Activated effector memory CD4-positive, alpha-beta T cell treated with Interleukin-2 at 50 U/mL for 16 hours (primary cell): ENCODE measurements around the gene SLFN11.
"Not testable (repeated sequence)": the region's sequence is repeated elsewhere in the genome, so short reads cannot be mapped to it uniquely, and the experiment has no call there.

Experiments
- DNase-seq: peaks from one replicate; pipeline ENCODE4 v3.0.0-alpha.2; 2020

The SLFN11 gene

DNA sequence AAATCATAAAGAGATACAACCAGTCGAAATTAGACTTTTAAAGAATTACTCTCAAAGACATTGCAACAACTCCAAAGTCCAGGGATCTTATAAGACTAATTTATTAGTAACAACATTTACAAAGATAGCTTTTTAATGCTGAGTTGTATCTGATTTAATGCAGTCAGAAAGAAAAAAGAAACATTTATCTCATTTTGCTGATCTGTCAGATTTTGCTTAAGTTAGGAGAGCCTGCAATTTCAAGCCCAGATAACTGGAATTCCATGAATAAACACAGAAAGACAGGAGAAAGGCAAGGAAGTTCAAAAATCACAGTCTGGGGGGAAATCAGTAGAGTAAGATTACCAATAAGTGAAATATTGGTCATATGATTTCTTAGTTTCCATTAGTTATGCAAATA lies 22.9 kb downstream of the SLFN11 start:
- DNase-seq: no peak

DNA sequence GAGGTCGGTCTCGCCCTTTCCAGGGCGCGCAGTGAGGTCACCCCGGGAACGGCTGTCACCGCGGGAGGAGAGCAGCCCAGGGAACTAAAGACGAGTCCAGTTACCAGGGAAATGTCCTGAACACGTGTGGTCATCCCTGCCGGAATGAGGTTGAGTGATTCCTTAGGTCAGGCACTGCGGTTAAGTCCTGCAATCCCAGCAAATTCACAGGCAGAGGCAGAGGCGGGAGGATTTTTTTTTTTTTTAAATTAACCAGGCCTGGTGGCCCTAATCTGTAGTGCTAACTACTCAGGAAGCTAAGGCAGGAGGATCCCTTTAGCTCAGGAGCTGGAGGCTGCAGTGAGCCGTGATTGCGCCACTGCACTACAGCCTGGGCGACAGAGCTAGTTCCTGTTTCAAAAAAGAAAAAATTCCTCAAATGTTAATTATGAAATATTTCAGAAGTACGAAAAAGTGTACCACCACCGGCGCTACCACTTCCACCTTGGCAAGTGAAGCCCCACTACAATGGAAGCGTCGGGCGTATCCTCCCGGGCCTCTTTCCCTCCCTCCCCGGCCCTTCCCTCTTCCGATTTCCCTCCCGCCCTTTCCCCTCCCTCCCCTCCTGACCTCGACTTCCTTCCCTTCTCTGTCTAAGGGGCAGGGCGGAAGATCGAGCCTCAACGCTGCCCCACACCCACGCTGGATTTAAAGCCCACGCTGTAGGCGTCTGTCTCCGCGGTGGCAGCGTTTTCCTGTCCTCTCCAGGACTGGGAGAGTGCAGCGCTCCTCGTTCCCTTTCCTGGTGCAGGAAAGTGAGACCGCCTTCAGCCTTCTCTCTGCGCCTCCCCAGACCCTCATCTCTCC lies 27.3 kb downstream of the SLFN11 start:
- DNase-seq: peak; percentile 22

DNA sequence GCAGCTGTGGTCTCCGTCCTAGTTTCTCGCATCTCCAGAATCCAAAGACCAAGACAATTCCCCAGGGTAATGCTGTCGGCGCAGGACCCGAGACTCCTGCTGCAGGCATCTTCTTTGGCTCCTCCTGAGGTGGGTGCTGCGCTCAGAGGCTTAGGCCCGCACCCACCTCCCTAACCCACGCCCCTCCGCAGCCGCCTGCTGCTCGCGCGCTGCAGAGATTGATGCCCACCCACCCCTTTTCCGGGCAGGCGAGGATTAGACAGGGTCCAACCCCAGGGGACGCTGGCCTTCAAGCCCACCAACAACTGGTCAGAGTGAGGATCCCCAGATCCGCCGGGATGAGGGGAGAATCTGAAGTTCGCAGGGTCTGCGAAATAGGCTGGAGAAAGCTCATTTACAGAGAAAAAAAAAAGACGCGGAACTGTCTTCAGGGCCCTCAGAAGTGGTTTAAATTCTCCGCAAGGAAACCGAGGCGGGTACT lies 27.9 kb downstream of the SLFN11 start:
- DNase-seq: no peak

DNA sequence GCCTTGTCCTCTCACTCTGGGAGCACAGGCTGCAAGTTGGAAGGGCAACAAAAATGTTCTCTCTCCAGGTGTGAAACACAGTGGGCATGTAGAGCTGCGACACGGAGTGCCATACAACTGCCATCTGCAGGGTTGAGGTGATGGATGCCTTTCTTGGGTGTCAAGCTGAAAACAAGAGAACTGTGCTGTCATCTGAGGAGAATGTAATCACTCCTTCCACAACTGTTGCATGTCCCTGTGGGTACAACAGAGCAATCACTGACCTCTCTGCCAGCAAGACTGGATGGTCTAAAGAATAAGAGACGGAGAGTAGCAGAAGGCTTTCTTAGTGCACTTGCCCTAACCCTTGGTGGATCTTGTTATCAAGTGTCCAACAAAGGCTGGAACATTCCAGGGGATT lies 29.2 kb downstream of the SLFN11 start:
- DNase-seq: no peak

DNA sequence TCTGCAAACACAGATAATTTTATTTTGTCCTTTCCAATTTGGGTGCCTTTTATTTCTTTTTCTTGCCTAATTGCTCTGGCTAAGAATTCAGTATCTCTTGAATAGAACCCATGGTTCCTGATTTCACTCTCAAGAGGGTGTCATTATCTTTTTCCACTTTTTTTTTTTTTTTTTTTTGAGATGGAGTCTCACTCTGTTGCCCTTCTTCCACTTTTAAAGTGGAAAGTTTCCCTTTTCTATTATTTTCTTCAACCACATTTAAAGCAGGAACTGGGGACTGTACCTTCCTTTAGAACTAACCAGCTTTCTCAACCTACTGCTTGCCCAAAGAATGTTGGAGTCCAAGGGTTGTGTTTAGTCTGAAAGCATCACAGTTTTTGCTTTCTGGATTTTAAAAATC lies 31.1 kb downstream of the SLFN11 start:
- no peak for DNase-seq

DNA sequence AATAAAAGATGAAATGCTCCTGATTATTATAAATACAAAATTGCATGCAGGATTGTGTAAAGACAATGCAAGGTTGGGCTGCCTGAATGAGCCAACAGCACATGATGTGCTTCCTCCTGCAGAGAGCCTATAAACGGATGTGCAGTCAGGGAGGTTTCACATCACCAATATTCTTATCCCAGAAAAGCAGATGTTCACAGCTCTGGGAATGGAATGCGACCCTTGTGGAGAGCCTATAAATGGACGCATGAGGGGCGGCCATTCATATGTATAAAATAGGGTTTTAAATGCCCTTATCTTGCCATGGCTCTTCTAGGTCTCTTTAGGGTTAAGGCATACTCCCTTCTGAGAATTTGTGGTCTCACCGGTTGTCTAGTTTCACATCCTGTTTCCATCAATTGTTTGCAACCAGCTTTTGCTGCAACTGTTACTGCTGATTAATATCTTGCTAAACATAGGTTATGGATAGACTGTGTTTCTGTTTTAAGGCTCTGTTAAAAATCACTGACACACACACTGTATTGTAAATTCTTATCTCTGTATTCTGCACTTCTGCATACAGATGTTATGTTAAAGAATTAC lies 31.9 kb downstream of the SLFN11 start:
- DNase-seq: peak; percentile 20

DNA sequence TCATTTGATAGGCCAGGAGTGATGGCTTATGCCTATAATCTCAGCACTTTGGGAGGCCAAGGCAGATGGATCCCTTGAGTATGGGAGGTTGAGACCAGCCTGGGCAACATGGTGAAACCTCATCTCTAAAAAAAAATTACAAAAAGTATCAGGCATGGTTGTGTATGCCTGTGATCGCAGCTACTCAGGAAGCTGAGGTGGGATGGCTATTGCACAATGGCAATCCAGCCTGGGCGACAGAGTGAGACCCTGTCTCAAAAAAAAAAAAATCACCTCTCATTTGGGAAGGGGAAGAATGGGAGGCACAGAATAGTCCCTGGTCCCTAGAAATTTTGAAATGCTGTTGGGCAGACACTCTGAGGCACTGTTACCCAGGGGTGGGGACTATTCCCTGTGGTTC lies 35.2 kb downstream of the SLFN11 start:
- DNase-seq: no peak

DNA sequence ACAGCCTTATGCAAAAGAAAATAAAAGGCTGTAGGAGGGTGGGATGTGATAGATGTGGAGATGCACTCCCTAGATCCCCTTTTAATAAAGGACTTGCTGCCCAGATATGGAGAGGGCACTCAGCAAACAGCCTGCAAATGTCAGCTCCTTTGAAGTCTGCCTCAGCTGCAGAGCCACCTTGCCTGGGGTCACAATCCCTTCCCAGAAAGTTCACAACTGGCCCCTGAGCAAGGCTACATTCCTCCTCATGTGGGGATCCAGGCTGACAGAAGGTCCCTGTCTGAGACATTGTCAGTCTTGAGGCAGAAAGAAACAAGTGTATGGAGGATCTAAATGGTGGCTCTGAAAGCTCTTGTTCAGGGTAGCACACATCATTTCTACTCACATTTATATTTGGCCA lies 36.1 kb downstream of the SLFN11 start:
- DNase-seq: no peak

DNA sequence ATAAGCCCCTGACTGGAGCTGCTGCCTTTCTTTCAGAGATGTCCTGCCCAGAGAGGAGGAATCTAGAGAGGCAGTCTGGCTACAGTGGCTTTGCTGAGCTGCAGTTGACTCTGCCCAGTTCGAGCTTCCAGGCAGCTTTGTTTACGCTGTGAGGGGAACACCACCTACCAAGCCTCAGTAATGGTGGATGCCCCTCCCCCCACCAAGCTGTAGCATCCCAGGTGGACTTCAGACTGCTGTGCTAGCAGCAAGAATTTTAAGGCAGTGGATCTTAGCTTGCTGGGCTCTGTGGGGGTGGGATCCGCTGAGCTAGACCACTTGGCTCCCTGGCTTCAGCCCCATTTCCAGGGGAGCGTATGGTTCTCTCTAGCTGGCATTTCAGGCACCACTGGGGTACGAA lies 39.8 kb downstream of the SLFN11 start:
- not testable (repeated sequence) for DNase-seq

DNA sequence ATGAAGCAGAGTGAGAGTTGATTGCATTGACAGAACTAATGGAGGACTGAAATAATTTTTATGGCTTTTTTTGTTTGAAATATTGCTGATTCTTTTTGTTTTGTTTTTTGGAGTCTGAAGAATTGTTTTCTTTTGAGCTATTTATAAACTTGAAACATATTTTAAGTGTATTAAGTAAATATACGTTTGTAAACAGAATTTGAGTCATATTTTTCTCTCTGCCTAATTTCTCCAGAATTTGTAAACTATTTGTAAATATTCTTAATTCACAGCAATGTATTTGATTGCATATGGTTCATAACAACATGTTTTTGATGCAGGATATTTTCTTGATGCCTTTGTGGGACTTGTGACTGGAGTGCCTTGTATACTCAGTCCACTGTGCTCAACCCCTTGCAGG lies 50.7 kb downstream of the SLFN11 start:
- DNase-seq: no peak

DNA sequence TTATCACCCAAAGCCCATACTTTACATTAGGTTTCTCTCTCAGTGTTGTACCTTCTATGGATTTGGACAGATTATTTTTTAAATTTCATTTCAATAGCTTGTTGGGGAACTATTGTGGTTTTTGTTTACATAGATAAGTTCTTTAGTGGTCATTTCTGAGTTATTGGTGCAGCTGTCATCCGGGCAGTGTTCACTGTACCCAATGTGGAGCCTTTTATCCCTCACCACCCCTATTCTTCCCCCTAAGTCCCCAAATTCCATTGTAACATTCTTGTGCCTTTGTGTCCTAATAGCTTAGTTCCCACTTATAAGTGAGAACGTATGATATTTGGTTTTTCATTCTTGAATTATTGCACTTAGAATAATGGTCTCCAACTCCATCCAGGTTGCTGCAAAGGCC lies 57.5 kb downstream of the SLFN11 start:
- no peak for DNase-seq

DNA sequence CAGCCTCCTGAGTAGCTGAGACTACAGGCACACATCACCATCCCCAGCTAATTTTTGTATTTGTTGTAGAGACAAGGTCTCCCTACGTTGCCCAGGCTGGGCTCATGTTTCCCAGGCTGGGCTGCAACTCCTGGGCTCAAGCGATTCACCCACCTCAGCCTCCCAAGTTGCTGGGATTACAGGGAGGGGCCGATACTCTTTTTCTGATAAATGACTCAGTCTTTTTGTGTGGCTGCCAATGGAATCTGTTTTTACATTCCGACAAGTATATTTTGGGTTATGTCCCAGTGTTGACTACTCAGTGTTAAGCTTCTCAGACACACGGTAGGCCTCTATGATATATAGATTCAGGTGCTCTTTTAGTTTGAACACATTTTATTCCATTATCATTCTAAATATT lies 58.1 kb downstream of the SLFN11 start:
- no peak for DNase-seq

DNA sequence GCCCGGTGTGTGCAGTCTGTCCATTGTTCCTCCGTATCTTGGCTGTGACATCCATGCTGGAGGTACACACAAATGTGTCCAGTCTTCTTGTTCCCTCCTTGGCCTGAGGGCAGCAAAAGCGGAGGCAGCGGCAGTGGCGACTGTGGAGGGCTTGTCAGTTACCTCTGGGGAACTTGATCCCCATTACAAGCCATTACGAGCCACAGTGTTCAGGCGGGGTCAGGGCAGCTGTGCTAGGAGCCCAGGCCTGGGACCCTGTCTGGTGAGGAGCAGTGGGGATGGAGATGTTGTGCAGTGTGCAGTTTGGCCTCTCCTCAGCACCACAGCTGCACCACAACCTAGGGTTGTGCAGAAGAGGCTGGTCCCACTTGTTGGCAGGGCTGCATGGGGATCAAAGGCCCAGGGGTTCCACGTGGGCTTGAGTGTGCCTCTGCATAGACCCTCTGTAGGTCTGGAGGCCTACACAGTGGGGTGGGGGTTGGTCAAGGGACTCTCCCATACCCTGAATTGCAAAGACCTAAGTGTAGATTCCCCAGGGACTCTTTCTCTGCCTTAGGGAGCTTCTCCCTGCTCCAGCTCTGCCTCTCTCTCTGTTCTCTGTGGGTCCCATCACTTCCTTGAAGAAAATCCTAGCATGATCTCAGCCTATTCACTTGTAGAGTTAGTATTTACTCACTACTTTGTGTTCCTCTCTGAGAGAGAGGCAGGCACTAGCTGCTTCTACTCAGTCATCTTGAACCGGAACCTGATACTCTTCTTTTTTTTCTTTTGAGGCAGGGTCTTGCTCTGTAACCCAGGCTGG lies 58.8 kb downstream of the SLFN11 start:
- no peak for DNase-seq

DNA sequence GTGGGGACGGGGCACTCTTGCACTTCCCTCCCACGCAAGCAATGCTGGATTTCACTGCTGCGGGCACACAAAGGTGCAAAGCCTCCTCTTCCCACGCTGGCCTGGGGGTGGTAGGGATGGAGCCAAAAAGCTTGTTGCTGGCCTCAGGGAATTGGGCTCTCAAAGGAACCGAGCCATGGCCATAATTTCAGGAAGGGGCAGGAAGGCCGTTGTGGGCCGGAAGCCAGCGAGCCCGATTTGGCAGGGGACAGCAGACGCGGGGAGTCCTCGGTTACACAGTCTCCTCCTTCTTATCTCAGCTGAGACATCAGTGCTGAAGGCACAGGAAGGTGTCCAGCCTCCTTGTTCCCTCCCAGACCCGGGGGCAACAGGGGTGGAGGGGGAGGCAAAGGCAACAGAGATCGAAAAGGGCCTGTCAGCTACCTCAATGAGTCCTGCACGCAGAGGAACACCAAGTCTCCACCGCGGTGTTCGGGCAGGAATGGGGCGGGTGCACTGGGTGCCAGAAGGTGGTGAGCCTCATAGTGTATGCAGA lies 59.5 kb downstream of the SLFN11 start:
- no peak for DNase-seq

DNA sequence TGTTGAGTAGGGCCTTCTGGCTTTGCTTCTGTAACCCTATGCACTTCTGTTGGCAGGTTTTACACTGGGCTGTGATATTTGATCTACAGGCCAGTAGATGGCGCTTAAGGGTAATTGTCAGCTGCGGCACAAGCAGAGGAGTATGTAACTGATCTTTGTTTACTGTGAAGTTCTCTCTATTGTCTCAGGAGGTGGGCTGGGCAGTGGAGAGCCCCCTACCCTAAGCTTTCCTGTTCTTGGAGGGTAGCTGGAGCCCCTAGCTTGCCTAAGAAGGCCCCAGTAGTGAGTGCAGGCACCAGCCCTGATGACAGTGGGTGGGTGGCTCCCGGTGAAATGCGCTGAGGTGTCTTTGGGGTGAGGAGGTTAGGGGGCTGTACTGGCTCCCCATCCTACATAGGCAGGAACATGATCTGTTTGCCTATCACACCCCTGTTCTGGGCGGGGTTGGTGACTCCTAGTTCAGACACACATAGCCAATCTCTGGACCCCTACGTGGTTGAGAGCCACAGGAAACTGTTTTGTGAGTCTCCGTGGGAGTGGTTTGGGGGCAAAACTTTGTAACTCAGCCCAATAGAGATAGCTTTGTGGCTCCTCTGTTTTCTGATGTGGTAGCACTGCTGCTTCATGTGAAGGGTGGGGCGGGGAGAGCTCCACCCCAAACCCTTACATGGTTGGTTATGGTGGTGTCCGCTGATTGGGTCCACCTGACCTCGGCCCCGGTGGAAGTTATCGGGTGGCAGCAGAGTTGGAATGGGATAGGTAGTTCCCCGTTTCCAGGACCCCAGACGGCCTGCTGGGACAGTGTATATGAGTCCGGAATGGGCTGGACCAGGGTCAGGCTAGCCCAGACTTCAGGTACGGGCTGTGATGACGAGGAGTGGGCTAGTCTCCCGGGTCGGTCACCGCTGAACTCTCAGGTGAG lies 60.4 kb downstream of the SLFN11 start:
- DNase-seq: peak; percentile 67

DNA sequence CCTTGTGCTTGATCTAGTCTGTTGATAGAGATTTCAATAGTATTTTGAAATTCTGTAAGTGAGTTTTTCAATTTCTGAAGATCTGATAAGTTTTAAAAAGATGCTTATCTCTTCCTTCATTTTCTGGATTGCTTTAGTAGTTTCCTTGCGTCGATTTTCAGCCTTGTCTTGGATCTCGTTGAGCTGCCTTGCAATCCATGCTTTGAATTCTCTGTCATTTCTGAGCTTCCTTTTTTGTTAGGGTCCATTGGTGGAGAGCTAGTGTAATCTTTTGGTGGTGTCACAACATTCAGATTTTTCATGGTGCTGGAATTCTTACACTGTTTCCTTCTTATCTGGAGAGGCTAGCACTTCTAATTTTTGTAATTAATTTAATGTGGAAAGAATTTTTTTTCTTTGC lies 61.1 kb downstream of the SLFN11 start:
- DNase-seq: no peak

DNA sequence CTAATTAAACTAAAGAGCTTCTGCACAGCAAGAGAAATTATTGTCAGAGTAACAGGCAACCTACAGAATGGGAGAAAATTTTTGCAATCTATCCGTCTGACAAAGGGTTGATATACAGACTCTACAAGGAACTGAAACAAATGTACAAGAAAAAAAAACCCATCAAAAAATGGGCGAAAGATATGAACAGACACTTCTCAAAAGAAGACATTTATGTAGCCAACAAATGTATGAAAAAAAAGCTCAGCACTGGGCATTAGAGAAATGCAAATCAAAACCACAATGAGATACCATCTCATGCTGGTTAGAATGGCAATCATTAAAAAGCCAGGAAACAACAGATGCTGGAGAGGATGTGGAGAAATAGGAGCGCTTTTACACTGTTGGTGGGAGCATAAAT lies 64.1 kb downstream of the SLFN11 start:
- not testable (repeated sequence) for DNase-seq
